DMS114 treated with DMSO at 0.1 percent for 48 hours (cell line): ENCODE data around the gene GET4.

Experiments used
- DNase-seq: peaks from one replicate; lab custom pipeline; 2025; ENCODE audit not compliant: unreplicated experiment; lab: John Stamatoyannopoulos, UW

Gene GET4

GRCh38 chr7:885893-886625, 9.7 kb downstream of the GET4 start:
- DNase-seq, result no peak

- DNase-seq, result no peak
These were observed 10.5 kb downstream of the GET4 start for GRCh38 chr7:886626-887487.

- DNase-seq, result no peak
These were observed 11.1 kb downstream of the GET4 start for GRCh38 chr7:887488-887820.

GRCh38 chr7:888081-889024, 12.0 kb downstream of the GET4 start:
- DNase-seq, result no peak

- no peak for DNase-seq
These were observed 12.7 kb downstream of the GET4 start for GRCh38 chr7:889025-889390.

- DNase-seq, result no peak
These were observed 13.0 kb downstream of the GET4 start for GRCh38 chr7:889391-889790.

GRCh38 chr7:890868-891267, 14.5 kb downstream of the GET4 start:
- DNase-seq, result no peak

GRCh38 chr7:891291-891690, 14.9 kb downstream of the GET4 start:
- DNase-seq, result no peak

- DNase-seq, result no peak
These were observed 15.5 kb downstream of the GET4 start for GRCh38 chr7:891805-892204.

- DNase-seq, result no peak
These were observed 16.6 kb downstream of the GET4 start for GRCh38 chr7:892648-893593.

- DNase-seq, result no peak
These were observed 17.3 kb downstream of the GET4 start for GRCh38 chr7:893686-894085.

GRCh38 chr7:894164-894867, 18.0 kb downstream of the GET4 start:
- DNase-seq, result no peak

- DNase-seq, result no peak
These were observed 18.6 kb downstream of the GET4 start for GRCh38 chr7:894927-895450.

- DNase-seq, result no peak
These were observed 19.2 kb downstream of the GET4 start for GRCh38 chr7:895451-896052.

- DNase-seq, result no peak
These were observed 20.2 kb downstream of the GET4 start for GRCh38 chr7:896346-897075.

- no peak for DNase-seq
These were observed 20.7 kb downstream of the GET4 start for GRCh38 chr7:897086-897485.

GRCh38 chr7:897771-898376, 21.5 kb downstream of the GET4 start:
- DNase-seq, result no peak

GRCh38 chr7:898460-898854, 22.1 kb downstream of the GET4 start:
- DNase-seq, result no peak
